H1 (cell line): ENCODE measurements around the gene S100A14. TPM values are rescaled to one million over a fixed set of nuclear protein-coding genes. Genes with fewer than 3 reads are reported as not detected.

ENCODE experiments used
- CTCF ChIA-PET: fragments of 300-600 bp; sonication (Branson Sonifier 250); formaldehyde crosslinking; loops from one replicate; lab custom pipeline; 2021; ENCODE audit not compliant: partially characterized antibody; lab: Charles Lee
- POLR2A ChIA-PET: fragments of 300-600 bp; sonication (Branson Sonifier 250); formaldehyde crosslinking; loops from one replicate; lab custom pipeline; 2021; ENCODE audit warnings: inconsistent platforms; ENCODE audit not compliant: partially characterized antibody; lab: Charles Lee
- DNase-seq, 2 experiments: peaks; one replicate each; pipeline versions ENCODE4 v3.0.0 to v3.0.0-alpha.2; 2010 to 2022; ENCODE audit warnings: low spot score in 2 of 2, low read depth in 1 of 2, mixed read lengths in 1 of 2
- FAIRE-seq: peaks from 2 replicates; lab custom pipeline; 2011; peaks lifted over from hg19 to GRCh38; lab: Jason Lieb, UNC
- H2AFZ ChIP-seq: 2 replicates; pipeline ENCODE4 v1.8.1; 2012; ENCODE audit warnings: low read length, inconsistent platforms
- H2AK5ac ChIP-seq: 2 replicates; pipeline ENCODE4 v1.6.1; 2013; ENCODE audit warnings: low read depth, low read length
- H2BK120ac ChIP-seq: replicated peaks from 2 replicates; pipeline ENCODE3; 2013; ENCODE audit warnings: low read depth, low read length, inconsistent platforms
- H2BK12ac ChIP-seq: 2 replicates; pipeline ENCODE4 v1.6.1; 2013; ENCODE audit warnings: low read depth, low read length
- H2BK15ac ChIP-seq: 2 replicates; pipeline ENCODE4 v1.6.1; 2013; ENCODE audit warnings: low read length
- H2BK20ac ChIP-seq: 2 replicates; pipeline ENCODE4 v1.6.1; 2013; ENCODE audit warnings: low read length
- H2BK5ac ChIP-seq: 2 replicates; pipeline ENCODE4 v1.6.1; 2013; ENCODE audit warnings: low read depth, low read length
- H3K14ac ChIP-seq: 2 replicates; pipeline ENCODE4 v1.6.1; 2013; ENCODE audit warnings: inconsistent platforms; ENCODE audit not compliant: insufficient read length
- H3K18ac ChIP-seq: 2 replicates; pipeline ENCODE4 v1.6.1; 2013; ENCODE audit warnings: low read length; ENCODE audit errors: extremely low read depth
- H3K23ac ChIP-seq: 2 replicates; pipeline ENCODE4 v1.6.1; 2013; ENCODE audit warnings: inconsistent platforms; ENCODE audit not compliant: insufficient read length
- H3K23me2 ChIP-seq: 2 replicates; pipeline ENCODE4 v1.6.1; 2013; ENCODE audit warnings: low read depth, low read length
- H3K27ac ChIP-seq: 2 replicates; pipeline ENCODE4 v1.6.1; 2011; ENCODE audit warnings: low read depth, low read length, inconsistent platforms
- H3K27me3 ChIP-seq, 4 experiments: replicated peaks in 1 of 4; 1 replicate in 1 of 4; 2 replicates in 3 of 4; pipeline versions ENCODE4 v1.6.1 to v1.8.1; 2011 to 2013; ENCODE audit warnings: low read length in 3 of 4, mild to moderate bottlenecking in 3 of 4, inconsistent platforms in 2 of 4, mixed read lengths in 2 of 4, moderate library complexity in 1 of 4; ENCODE audit not compliant: control insufficient read depth in 3 of 4, insufficient read depth in 3 of 4; ENCODE audit errors: extremely low read depth in 1 of 4
- H3K36me3 ChIP-seq, 4 experiments: 2 replicates each; pipeline versions ENCODE4 v1.6.1 to v1.8.1; 2011 to 2013; ENCODE audit warnings: mild to moderate bottlenecking in 4 of 4, low read length in 3 of 4, moderate library complexity in 2 of 4, control low read depth in 1 of 4, inconsistent platforms in 1 of 4; ENCODE audit not compliant: insufficient read depth in 4 of 4, control insufficient read depth in 2 of 4
- H3K4ac ChIP-seq: replicated peaks from 2 replicates; pipeline ENCODE3; 2013; ENCODE audit warnings: low read length, low read depth, mixed read lengths, inconsistent platforms; ENCODE audit not compliant: insufficient read length
- H3K4me1 ChIP-seq, 4 experiments: replicated peaks in 1 of 4; 1 replicate in 1 of 4; 2 replicates in 3 of 4; pipeline versions ENCODE4 v1.6.1 to v1.8.1; 2011 to 2013; ENCODE audit warnings: low read length in 3 of 4, inconsistent platforms in 2 of 4, mixed read lengths in 1 of 4; ENCODE audit not compliant: insufficient read depth in 4 of 4, control insufficient read depth in 3 of 4
- H3K4me2 ChIP-seq, 2 experiments: 2 replicates each; pipeline versions ENCODE4 v1.6.1 to v1.8.1; 2011 to 2013; ENCODE audit warnings: low read depth in 2 of 2, low read length in 2 of 2, control low read depth in 1 of 2, inconsistent platforms in 1 of 2, mild to moderate bottlenecking in 1 of 2; ENCODE audit not compliant: insufficient read depth in 1 of 2
- H3K4me3 ChIP-seq, 4 experiments: fragments of 200-600, 300-600 bp in 1 of 4; sonication (generic), shearing (Covaris generic), sonication (Bioruptor Twin) in 1 of 4; 2 replicates each; pipeline versions ENCODE4 v1.5.1 to v1.8.1; 2011 to 2016; ENCODE audit warnings: low read length in 4 of 4, low read depth in 3 of 4, control low read depth in 2 of 4, inconsistent platforms in 2 of 4, mild to moderate bottlenecking in 2 of 4, mixed read lengths in 1 of 4, moderate library complexity in 1 of 4; ENCODE audit not compliant: insufficient read depth in 2 of 4; ENCODE audit errors: extremely low read depth in 1 of 4
- H3K56ac ChIP-seq: replicated peaks from 2 replicates; pipeline ENCODE3; 2013; ENCODE audit warnings: low read depth, mild to moderate bottlenecking, mixed read lengths, low read length, inconsistent platforms; ENCODE audit not compliant: insufficient read length
- H3K79me1 ChIP-seq: 2 replicates; pipeline ENCODE4 v1.6.1; 2013; ENCODE audit warnings: low read depth, low read length, control low read depth
- H3K79me2 ChIP-seq, 2 experiments: 2 replicates each; pipeline versions ENCODE4 v1.6.1 to v1.8.1; 2012 to 2013; ENCODE audit warnings: low read length in 2 of 2, mild to moderate bottlenecking in 2 of 2, inconsistent platforms in 1 of 2; ENCODE audit not compliant: insufficient read depth in 2 of 2, control insufficient read depth in 1 of 2
- H3K9ac ChIP-seq, 4 experiments: replicated peaks in 1 of 4; 1 replicate in 1 of 4; 2 replicates in 3 of 4; pipeline versions ENCODE4 v1.6.1 to v1.8.1; 2011 to 2013; ENCODE audit warnings: low read depth in 3 of 4, low read length in 3 of 4, control low read depth in 2 of 4, mild to moderate bottlenecking in 2 of 4, moderate library complexity in 2 of 4, inconsistent platforms in 1 of 4; ENCODE audit errors: extremely low read depth in 1 of 4
- H3K9me3 ChIP-seq, 2 experiments: 2 replicates each; pipeline versions ENCODE4 v1.6.1 to v1.8.1; 2012 to 2013; ENCODE audit warnings: mild to moderate bottlenecking in 2 of 2, moderate library complexity in 2 of 2, control low read depth in 1 of 2, inconsistent platforms in 1 of 2, low read depth in 1 of 2, low read length in 1 of 2, mixed read lengths in 1 of 2; ENCODE audit not compliant: insufficient read depth in 2 of 2
- H4K20me1 ChIP-seq, 2 experiments: replicated peaks in 1 of 2; 2 replicates each; pipeline versions ENCODE3 to v1.8.1; 2011 to 2013; ENCODE audit warnings: inconsistent platforms in 2 of 2, low read length in 2 of 2, mild to moderate bottlenecking in 1 of 2; ENCODE audit not compliant: insufficient read depth in 2 of 2, control insufficient read depth in 1 of 2
- H4K5ac ChIP-seq: 2 replicates; pipeline ENCODE4 v1.6.1; 2013; ENCODE audit warnings: low read length, low read depth, mixed read lengths, inconsistent platforms; ENCODE audit not compliant: insufficient read length
- H4K8ac ChIP-seq: 2 replicates; pipeline ENCODE4 v1.8.0; 2013; ENCODE audit warnings: mild to moderate bottlenecking, moderate library complexity, low read length, inconsistent platforms; ENCODE audit not compliant: insufficient read depth; ENCODE audit errors: extremely low read depth
- H4K91ac ChIP-seq: replicated peaks from 2 replicates; pipeline ENCODE3; 2013; ENCODE audit warnings: low read length, mixed read lengths, inconsistent platforms; ENCODE audit not compliant: insufficient read length
- GTF2F1 ChIP-seq: IDR thresholded peaks from 2 replicates; pipeline ENCODE4 v1.6.1; 2012; ENCODE audit warnings: low read depth, low read length, improper control_type of control experiment, borderline replicate concordance
- HDAC6 ChIP-seq: IDR thresholded peaks from one replicate; pipeline ENCODE4 v1.7.1; 2012; ENCODE audit warnings: low read depth, mild to moderate bottlenecking, inconsistent platforms, low read length, moderate library complexity
- MAFK ChIP-seq: IDR thresholded peaks from 2 replicates; pipeline ENCODE4 v1.6.1; 2012; ENCODE audit warnings: low read depth, mild to moderate bottlenecking, improper control_type of control experiment, low read length
- PHF8 ChIP-seq: fragments of 200-600 bp; sonication (generic); conservative IDR thresholded peaks from 2 replicates; pipeline ENCODE4 v1.7.1; 2012; ENCODE audit warnings: low read depth, mild to moderate bottlenecking, inconsistent platforms, low read length, moderate library complexity
- RAD21 ChIP-seq, 2 experiments: IDR thresholded peaks in 1 of 2; conservative IDR thresholded peaks in 1 of 2; 2 replicates each; pipeline ENCODE4 v1.6.1; 2011; ENCODE audit warnings: low read depth in 2 of 2, low read length in 2 of 2, improper control_type of control experiment in 1 of 2, inconsistent platforms in 1 of 2, mild to moderate bottlenecking in 1 of 2, moderate library complexity in 1 of 2
- SP1 ChIP-seq: IDR thresholded peaks from 2 replicates; pipeline ENCODE4 v1.6.1; 2011; ENCODE audit warnings: low read depth, low read length
- SUZ12 ChIP-seq: fragments of 200-600 bp; sonication (generic); IDR thresholded peaks from 2 replicates; pipeline ENCODE4 v1.6.1; 2012; ENCODE audit warnings: mild to moderate bottlenecking, inconsistent platforms, low read length, moderate library complexity, mixed read lengths
- TAF7 ChIP-seq: optimal IDR thresholded peaks from 2 replicates; pipeline ENCODE3; 2011; ENCODE audit warnings: low read depth, mild to moderate bottlenecking, inconsistent platforms, low read length, moderate library complexity, borderline replicate concordance
- TEAD4 ChIP-seq: IDR thresholded peaks from 2 replicates; pipeline ENCODE4 v1.6.1; 2012; ENCODE audit warnings: low read depth, low read length, inconsistent platforms, mixed read lengths
- ZNF274 ChIP-seq: IDR thresholded peaks from 2 replicates; pipeline ENCODE4 v1.7.0; 2012; ENCODE audit warnings: low read length, borderline replicate concordance; ENCODE audit errors: extremely low read depth
- WGBS, 2 experiments: shearing (Covaris generic) in 1 of 2; methylation state at CpG; one replicate each; pipeline versions ENCODE4 v1.1.6 to v1.1.7; 2013 to 2015; ENCODE audit warnings: low lambda C conversion rate in 2 of 2, mixed read lengths in 2 of 2, inconsistent platforms in 1 of 2, low coverage in 1 of 2, missing lambda C conversion rate in 1 of 2; ENCODE audit not compliant: insufficient replicate concordance in 2 of 2, insufficient coverage in 1 of 2, insufficient read length in 1 of 2; ENCODE audit errors: extremely low coverage in 1 of 2, missing lambda C conversion rate in 1 of 2; 5-methylcytosine and 5-hydroxymethylcytosine counted together
- polyA plus RNA-seq, 7 experiments: library from polyadenylated mRNA; depleted of rRNA in 3 of 7; stranded (reverse) in 5 of 7; unstranded in 2 of 7; fragments of >200 nt in 5 of 7; fragments of 200-250 nt in 2 of 7; gene quantifications; 1 replicate in 5 of 7; 2 replicates in 1 of 7; 4 replicates in 1 of 7; pipeline versions ENCODE4 v1.2.1 to v1.2.3, GENCODE V29; 2011 to 2013; ENCODE audit warnings: missing spikeins in 2 of 7, mixed read lengths in 2 of 7
- total RNA-seq: library from RNA; stranded (reverse); fragmentation: NEBNext Ultra II Directional; extraction: Animal tissue kit (Norgen Biotek cat#: 25700); gene quantifications from 2 replicates; pipeline ENCODE4 v1.2.1, GENCODE V29; 2021
- TF ChIP-seq, protein P1 (sequence below), 3 experiments: IDR thresholded peaks; 1 replicate in 2 of 3; 2 replicates in 1 of 3; pipeline versions ENCODE4 v1.5.1 to v1.6.1; 2011; ENCODE audit warnings: low read length in 3 of 3, mild to moderate bottlenecking in 3 of 3, inconsistent platforms in 2 of 3, low read depth in 1 of 3, moderate library complexity in 1 of 3; ENCODE audit not compliant: insufficient read depth in 1 of 3; ENCODE audit errors: control extremely low read depth in 1 of 3

Gene S100A14
- total and polyA plus RNA-seq, 2 of the 8 experiments (the other 6 are each of a cell fraction or from before 2014, with no cell fraction given) = 1.4 to 5.3 TPM

- Histone ChIP-seq H2BK20ac (no peak overlapping the region), H3K9ac (no peak overlapping the region), H3K18ac (no peak overlapping the region), H3K14ac (no peak overlapping the region), H3K27ac (no peak overlapping the region), H2BK120ac (no peak overlapping the region), H3K56ac (no peak overlapping the region), H4K20me1 (peaks cover 4 to 6% of the 10 kb centered on the region in 2 experiments), H3K79me1 (no peaks in the 10 kb centered on the region), H4K91ac (no peak overlapping the region), H2BK12ac (no peak overlapping the region), H3K4me1 (peaks cover 0 to 3% (median 3%) of the 10 kb centered on the region in 4 experiments; a peak in 5 of 7 replicates), H2AK5ac (no peak overlapping the region), H3K4me3 (no peak overlapping the region), H2AFZ (no peak overlapping the region), H3K9me3 (no peaks in the 10 kb centered on the region), H4K8ac (peak overlapping the region; percentile 18; the same call in 1 of the 2 replicates), H2BK15ac (no peak overlapping the region), H3K23ac (no peak overlapping the region), H3K36me3 (peaks cover 50 to 74% (median 67%) of the 10 kb centered on the region in 4 experiments), H3K4ac (no peak overlapping the region), H2BK5ac (no peak overlapping the region), H3K79me2 (peaks cover 0 to 47% of the 10 kb centered on the region in 2 experiments; a peak in 3 of 4 replicates), H3K4me2 (no peak overlapping the region), H3K23me2 (no peaks in the 10 kb centered on the region), H4K5ac (no peak overlapping the region), H3K27me3 (no peaks in the 10 kb centered on the region)
- POLR2A ChIA-PET = interaction anchor here (0.9 to 16.2 kb wide), 6 partner anchors 8 to 138 kb away, joined by 3 to 343 read pairs (median 18); partner anchors contain the start of genes ILF2, S100A1, S100A13 and S100A16
- DNase-seq (no peak), FAIRE-seq (no peak)
- 85% methylated on average over 6 of the region's 6 CpGs; no CpG with 5 or more reads in 1 of the 2 experiments for WGBS, 2 experiments
- CTCF ChIA-PET = interaction anchor here (0.6 to 5.4 kb wide), 12 partner anchors 10 to 159 kb away, joined by 3 to 28 read pairs (median 3); partner anchors contain the start of genes S100A1 and S100A13
- TF ChIP-seq RAD21 (IDR thresholded peaks at IDR 0.05 in 1 of 2, conservative IDR thresholded peaks at IDR 0.05 in 1 of 2; ENCODE audit: low read depth in 2 of 2, low read length in 2 of 2) (no peak), MAFK (no peak), SUZ12 (no peak), PHF8 (no peak), ZNF274 (no peak), TAF7 (no peak), SP1 (no peak), TEAD4 (no peak), HDAC6 (no peak), GTF2F1 (no peak)
- TF ChIP-seq, protein P1, sequence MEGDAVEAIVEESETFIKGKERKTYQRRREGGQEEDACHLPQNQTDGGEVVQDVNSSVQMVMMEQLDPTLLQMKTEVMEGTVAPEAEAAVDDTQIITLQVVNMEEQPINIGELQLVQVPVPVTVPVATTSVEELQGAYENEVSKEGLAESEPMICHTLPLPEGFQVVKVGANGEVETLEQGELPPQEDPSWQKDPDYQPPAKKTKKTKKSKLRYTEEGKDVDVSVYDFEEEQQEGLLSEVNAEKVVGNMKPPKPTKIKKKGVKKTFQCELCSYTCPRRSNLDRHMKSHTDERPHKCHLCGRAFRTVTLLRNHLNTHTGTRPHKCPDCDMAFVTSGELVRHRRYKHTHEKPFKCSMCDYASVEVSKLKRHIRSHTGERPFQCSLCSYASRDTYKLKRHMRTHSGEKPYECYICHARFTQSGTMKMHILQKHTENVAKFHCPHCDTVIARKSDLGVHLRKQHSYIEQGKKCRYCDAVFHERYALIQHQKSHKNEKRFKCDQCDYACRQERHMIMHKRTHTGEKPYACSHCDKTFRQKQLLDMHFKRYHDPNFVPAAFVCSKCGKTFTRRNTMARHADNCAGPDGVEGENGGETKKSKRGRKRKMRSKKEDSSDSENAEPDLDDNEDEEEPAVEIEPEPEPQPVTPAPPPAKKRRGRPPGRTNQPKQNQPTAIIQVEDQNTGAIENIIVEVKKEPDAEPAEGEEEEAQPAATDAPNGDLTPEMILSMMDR (IDR thresholded peaks at IDR 0.05; ENCODE audit: control extremely low read depth in 1 of 3, insufficient read depth in 1 of 3, low read depth in 1 of 3, low read length in 3 of 3) = no peak
Observed at GRCh38 chr1:153638261-153638660, 22.1 kb upstream of the S100A14 start.
